ENCODE data around the gene HFM1. TPM values are rescaled to one million over a fixed set of nuclear protein-coding genes. Genes with fewer than 3 reads are reported as not detected.
A peak's percentile ranks its signal among the peaks of the same experiment; 100 is the strongest.

Gene HFM1
- total and polyA plus RNA-seq, 9 of the 15 experiments (the other 6 are each of a cell fraction or from before 2014, with no cell fraction given), result 1.5 to 6.4 (median 3.7) TPM

- TF ChIP-seq E2F8 (IDR thresholded peaks at IDR 0.05; ENCODE audit: low read depth, partially characterized antibody), result no peak
- no peak for TF ChIP-seq DIDO1 (tag; IDR thresholded peaks at IDR 0.05; ENCODE audit: low read depth)
- 0 out of 2 replicates have a peak, but pooled peaks have one; percentile 34 for TF ChIP-seq FOXJ2 (tag; IDR thresholded peaks at IDR 0.05)
- TF ChIP-seq ZNF778 (CRISPR knock-in tag; IDR thresholded peaks at IDR 0.05), result no peak
- peak; percentile 87 for TF ChIP-seq ZNF644 (tag; IDR thresholded peaks at IDR 0.05; ENCODE audit: low read depth)
- no peak for TF ChIP-seq NBN (IDR thresholded peaks at IDR 0.05; ENCODE audit: low read depth)
- TF ChIP-seq RUNX1 (IDR thresholded peaks at IDR 0.05; ENCODE audit: low read depth), result no peak
- no peak for TF ChIP-seq TAF9B (IDR thresholded peaks at IDR 0.05; ENCODE audit: partially characterized antibody)
- TF ChIP-seq ZNF583 (CRISPR knock-in tag; IDR thresholded peaks at IDR 0.05), result no peak
- no peak for TF ChIP-seq MBD2 (IDR thresholded peaks at IDR 0.05; ENCODE audit: borderline replicate concordance, low read depth)
- TF ChIP-seq FOXM1 (IDR thresholded peaks at IDR 0.05; ENCODE audit: low read depth), result peak; percentile 86
- no peak for TF ChIP-seq FOXM1 (CRISPR knock-in tag; IDR thresholded peaks at IDR 0.05; ENCODE audit: low read depth)
- TF ChIP-seq PKNOX1 (IDR thresholded peaks at IDR 0.05), result peak; percentile 57
- TF ChIP-seq SMC3 (conservative IDR thresholded peaks at IDR 0.05; ENCODE audit: insufficient read depth, low read depth, low read length), result no peak
- TF ChIP-seq TBL1XR1 (IDR thresholded peaks at IDR 0.05; ENCODE audit: low read length in 2 of 2), result no peak
- no peak for TF ChIP-seq SRSF7 (optimal IDR thresholded peaks at IDR 0.05; ENCODE audit: low read depth, low read length)
- no peak for TF ChIP-seq PTBP1 (IDR thresholded peaks at IDR 0.05; ENCODE audit: low read depth, low read length)
- no peak for TF ChIP-seq CEBPB (tag; IDR thresholded peaks at IDR 0.05)
- TF ChIP-seq RBBP5 (IDR thresholded peaks at IDR 0.05; ENCODE audit: borderline replicate concordance, insufficient read depth, low read length, poor library complexity, severe bottlenecking), result no peak
- TF ChIP-seq RBM15 (IDR thresholded peaks at IDR 0.05; ENCODE audit: insufficient read depth, low read length), result no peak
- TF ChIP-seq LCOR (CRISPR knock-in tag; IDR thresholded peaks at IDR 0.05), result no peak
- no peak for TF ChIP-seq ZNF24 (IDR thresholded peaks at IDR 0.05)
- TF ChIP-seq MTA1 (IDR thresholded peaks at IDR 0.05; ENCODE audit: borderline replicate concordance), result no peak
- no peak for TF ChIP-seq ATF3 (IDR thresholded peaks at IDR 0.05)
- no peak for TF ChIP-seq ATF3 (CRISPR knock-in tag; conservative IDR thresholded peaks at IDR 0.05)
- TF ChIP-seq CCNT2 (IDR thresholded peaks at IDR 0.05; ENCODE audit: borderline replicate concordance, extremely low read depth, insufficient read length, low read depth, low read length), result peak; percentile 58
- no peak for TF ChIP-seq SMAD1 (IDR thresholded peaks at IDR 0.05; ENCODE audit: low read depth, low read length, partially characterized antibody)
- peak; percentile 81 for TF ChIP-seq KLF16 (IDR thresholded peaks at IDR 0.05)
These were observed 96.1 kb downstream of the HFM1 start (continued) for GRCh38 chr1:91308544-91308943.

All from K562 (cell line).